ENCODE measurements around the gene TMTC2.

DNA sequence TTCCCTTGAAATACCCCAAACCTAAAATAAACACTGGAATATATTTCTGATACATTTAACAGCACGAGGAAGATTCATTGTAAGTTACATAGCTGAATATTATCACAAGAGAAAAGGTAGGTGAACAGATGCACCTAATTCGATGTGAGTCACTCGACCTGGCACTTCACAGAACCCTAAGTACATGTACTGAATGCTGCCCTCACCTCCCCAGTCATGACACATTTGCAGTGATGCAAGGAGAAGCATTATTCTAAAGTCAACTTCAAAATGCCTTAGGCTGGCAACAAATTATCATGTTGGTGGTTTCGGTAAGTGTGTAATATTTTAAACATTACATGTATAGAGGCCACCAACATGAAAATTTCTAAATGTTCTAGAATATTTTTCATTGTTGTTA, 35.2 kb upstream of the TMTC2 start:
- TF ChIP-seq, protein P1, sequence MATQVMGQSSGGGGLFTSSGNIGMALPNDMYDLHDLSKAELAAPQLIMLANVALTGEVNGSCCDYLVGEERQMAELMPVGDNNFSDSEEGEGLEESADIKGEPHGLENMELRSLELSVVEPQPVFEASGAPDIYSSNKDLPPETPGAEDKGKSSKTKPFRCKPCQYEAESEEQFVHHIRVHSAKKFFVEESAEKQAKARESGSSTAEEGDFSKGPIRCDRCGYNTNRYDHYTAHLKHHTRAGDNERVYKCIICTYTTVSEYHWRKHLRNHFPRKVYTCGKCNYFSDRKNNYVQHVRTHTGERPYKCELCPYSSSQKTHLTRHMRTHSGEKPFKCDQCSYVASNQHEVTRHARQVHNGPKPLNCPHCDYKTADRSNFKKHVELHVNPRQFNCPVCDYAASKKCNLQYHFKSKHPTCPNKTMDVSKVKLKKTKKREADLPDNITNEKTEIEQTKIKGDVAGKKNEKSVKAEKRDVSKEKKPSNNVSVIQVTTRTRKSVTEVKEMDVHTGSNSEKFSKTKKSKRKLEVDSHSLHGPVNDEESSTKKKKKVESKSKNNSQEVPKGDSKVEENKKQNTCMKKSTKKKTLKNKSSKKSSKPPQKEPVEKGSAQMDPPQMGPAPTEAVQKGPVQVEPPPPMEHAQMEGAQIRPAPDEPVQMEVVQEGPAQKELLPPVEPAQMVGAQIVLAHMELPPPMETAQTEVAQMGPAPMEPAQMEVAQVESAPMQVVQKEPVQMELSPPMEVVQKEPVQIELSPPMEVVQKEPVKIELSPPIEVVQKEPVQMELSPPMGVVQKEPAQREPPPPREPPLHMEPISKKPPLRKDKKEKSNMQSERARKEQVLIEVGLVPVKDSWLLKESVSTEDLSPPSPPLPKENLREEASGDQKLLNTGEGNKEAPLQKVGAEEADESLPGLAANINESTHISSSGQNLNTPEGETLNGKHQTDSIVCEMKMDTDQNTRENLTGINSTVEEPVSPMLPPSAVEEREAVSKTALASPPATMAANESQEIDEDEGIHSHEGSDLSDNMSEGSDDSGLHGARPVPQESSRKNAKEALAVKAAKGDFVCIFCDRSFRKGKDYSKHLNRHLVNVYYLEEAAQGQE (IDR thresholded peaks at IDR 0.05; ENCODE audit: borderline replicate concordance): no peak
- TF ChIP-seq, protein P2, sequence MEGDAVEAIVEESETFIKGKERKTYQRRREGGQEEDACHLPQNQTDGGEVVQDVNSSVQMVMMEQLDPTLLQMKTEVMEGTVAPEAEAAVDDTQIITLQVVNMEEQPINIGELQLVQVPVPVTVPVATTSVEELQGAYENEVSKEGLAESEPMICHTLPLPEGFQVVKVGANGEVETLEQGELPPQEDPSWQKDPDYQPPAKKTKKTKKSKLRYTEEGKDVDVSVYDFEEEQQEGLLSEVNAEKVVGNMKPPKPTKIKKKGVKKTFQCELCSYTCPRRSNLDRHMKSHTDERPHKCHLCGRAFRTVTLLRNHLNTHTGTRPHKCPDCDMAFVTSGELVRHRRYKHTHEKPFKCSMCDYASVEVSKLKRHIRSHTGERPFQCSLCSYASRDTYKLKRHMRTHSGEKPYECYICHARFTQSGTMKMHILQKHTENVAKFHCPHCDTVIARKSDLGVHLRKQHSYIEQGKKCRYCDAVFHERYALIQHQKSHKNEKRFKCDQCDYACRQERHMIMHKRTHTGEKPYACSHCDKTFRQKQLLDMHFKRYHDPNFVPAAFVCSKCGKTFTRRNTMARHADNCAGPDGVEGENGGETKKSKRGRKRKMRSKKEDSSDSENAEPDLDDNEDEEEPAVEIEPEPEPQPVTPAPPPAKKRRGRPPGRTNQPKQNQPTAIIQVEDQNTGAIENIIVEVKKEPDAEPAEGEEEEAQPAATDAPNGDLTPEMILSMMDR (IDR thresholded peaks at IDR 0.05; ENCODE audit: poor library complexity, severe bottlenecking): no peak
- no peak for TF ChIP-seq EZH2 (IDR thresholded peaks at IDR 0.05; ENCODE audit: borderline replicate concordance, insufficient read depth, low read length, poor library complexity, severe bottlenecking)
- TF ChIP-seq POLR2AphosphoS5 (IDR thresholded peaks at IDR 0.05): no peak
- TF ChIP-seq EP300 (conservative IDR thresholded peaks at IDR 0.05; ENCODE audit: poor library complexity, severe bottlenecking): no peak
- no peak for TF ChIP-seq MXI1 (conservative IDR thresholded peaks at IDR 0.05; ENCODE audit: poor library complexity, severe bottlenecking)
- TF ChIP-seq RAD21 (conservative IDR thresholded peaks at IDR 0.05): no peak
- no peak for TF ChIP-seq TAF1 (IDR thresholded peaks at IDR 0.05; ENCODE audit: low read depth)
- no peak for TF ChIP-seq SMC3 (conservative IDR thresholded peaks at IDR 0.05; ENCODE audit: poor library complexity)
